ENCODE data around the gene RBM14. TPM values are rescaled to one million over a fixed set of nuclear protein-coding genes. Genes with fewer than 3 reads are reported as not detected.
A peak's percentile ranks its signal among the peaks of the same experiment; 100 is the strongest.

Gene RBM14
- total and polyA plus RNA-seq, 2 donors (not counting 1 experiment from before 2014, with no cell fraction given): 52.4 to 244 TPM

DNA sequence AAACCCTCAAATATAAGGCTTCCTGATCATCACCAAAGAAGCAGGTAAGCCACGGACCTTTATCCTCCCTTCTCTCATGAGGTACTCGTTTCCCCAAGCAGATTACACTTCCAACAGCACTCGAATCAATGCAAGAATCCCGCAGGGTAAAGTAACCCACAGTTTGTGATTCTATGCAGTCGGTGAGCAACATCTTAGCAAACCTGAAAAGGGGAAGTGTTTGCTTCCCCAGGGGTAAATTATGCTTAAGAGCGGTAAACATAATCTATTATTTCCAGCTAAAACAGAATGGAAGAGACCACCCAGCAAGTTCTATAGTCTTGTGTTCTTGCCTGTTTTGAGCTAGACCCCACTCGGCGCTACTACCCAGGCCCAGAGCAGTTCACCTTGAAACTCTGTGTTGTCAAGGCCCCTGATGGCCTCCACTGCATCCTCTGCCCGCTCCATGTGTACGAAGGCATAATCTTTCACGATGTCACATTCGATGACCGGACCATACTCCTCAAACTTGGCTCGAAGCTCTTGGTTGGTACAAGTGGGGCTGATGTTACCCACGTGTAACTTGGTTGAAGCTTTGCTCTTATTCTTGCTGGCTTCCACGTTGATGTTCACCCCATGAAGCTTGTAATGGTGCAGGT lies 60.0 kb downstream of the RBM14 start:
- TF ChIP-seq, protein P1, sequence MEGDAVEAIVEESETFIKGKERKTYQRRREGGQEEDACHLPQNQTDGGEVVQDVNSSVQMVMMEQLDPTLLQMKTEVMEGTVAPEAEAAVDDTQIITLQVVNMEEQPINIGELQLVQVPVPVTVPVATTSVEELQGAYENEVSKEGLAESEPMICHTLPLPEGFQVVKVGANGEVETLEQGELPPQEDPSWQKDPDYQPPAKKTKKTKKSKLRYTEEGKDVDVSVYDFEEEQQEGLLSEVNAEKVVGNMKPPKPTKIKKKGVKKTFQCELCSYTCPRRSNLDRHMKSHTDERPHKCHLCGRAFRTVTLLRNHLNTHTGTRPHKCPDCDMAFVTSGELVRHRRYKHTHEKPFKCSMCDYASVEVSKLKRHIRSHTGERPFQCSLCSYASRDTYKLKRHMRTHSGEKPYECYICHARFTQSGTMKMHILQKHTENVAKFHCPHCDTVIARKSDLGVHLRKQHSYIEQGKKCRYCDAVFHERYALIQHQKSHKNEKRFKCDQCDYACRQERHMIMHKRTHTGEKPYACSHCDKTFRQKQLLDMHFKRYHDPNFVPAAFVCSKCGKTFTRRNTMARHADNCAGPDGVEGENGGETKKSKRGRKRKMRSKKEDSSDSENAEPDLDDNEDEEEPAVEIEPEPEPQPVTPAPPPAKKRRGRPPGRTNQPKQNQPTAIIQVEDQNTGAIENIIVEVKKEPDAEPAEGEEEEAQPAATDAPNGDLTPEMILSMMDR (IDR thresholded peaks at IDR 0.05): no peak
- no peak for TF ChIP-seq EZH2 (IDR thresholded peaks at IDR 0.05; ENCODE audit: borderline replicate concordance, insufficient read depth, low read depth, low read length, poor library complexity, severe bottlenecking)
- H3K27ac Mint-ChIP-seq: peak overlapping the region; percentile 99
- peaks cover 35% of the 10 kb centered on the region for H3K4me1 Mint-ChIP-seq
- H2AFZ ChIP-seq (ENCODE audit: insufficient read depth, low read depth, low read length, poor library complexity, severe bottlenecking): peak overlapping the region; percentile 29
- no peak for ATAC-seq (ENCODE audit: low read depth)
- intact Hi-C loops (cut with micrococcal nuclease): loop anchor here (2.0 to 5.0 kb wide), 2 partner anchors 18 to 209 kb away; partner anchors contain the start of gene PELI3
- peak overlapping the region in 4 of 5 experiments; percentile 29 to 89 (median 86) for H3K4me3 ChIP-seq (ENCODE audit: control extremely low read depth in 1 of 5, extremely low read depth in 1 of 5, insufficient read depth in 1 of 5, low read depth in 2 of 5, low read length in 4 of 5)
- H3K79me2 ChIP-seq (ENCODE audit: control insufficient read depth, insufficient read depth, low read length): peaks cover 60% of the 10 kb centered on the region
- POLR2A ChIA-PET: interaction anchor here (0.5 to 3.1 kb wide), 10 partner anchors 13 to 268 kb away, joined by 3 to 49 read pairs (median 14); partner anchors contain the start of genes CCDC87, CCS, RBM14 and RBM4
- no peaks in the 10 kb centered on the region for H3K27me3 Mint-ChIP-seq
- CTCF ChIA-PET: interaction anchor here (0.6 to 8.0 kb wide), 14 partner anchors 30 to 268 kb away, joined by 3 to 301 read pairs (median 16); partner anchors contain the start of genes ACTN3, BBS1, CCDC87 and CCS
- peak; percentile 59 for DNase-seq
- peak overlapping the region in 1 of 2 donors; percentile 29 for H3K27ac ChIP-seq (ENCODE audit: low read length in 2 of 2)
- no peaks in the 10 kb centered on the region for H3K9me3 ChIP-seq (ENCODE audit: control extremely low read depth in 1 of 3, control insufficient read depth in 2 of 3, insufficient read depth in 1 of 3, low read length in 2 of 3)
- peak overlapping the region; percentile 89 for H3K9ac ChIP-seq (ENCODE audit: low read length)
- H3K4me2 ChIP-seq (replicated peaks; ENCODE audit: low read depth, low read length, poor library complexity, severe bottlenecking): peak overlapping the region; percentile 97
- H3K4me1 ChIP-seq (ENCODE audit: control insufficient read depth in 2 of 2, insufficient read depth in 2 of 2, low read length in 2 of 2): peaks cover 24 to 35% of the 10 kb centered on the region in 2 donors
- peak overlapping the region; percentile 99 for H3K4me3 Mint-ChIP-seq
- H3K36me3 ChIP-seq (replicated peaks in 1 of 2; ENCODE audit: control extremely low read depth in 1 of 2, control insufficient read depth in 1 of 2, extremely low read depth in 1 of 2, insufficient read depth in 2 of 2, low read length in 1 of 2): peaks cover 0 to 2% of the 10 kb centered on the region in 2 experiments
- no peaks in the 10 kb centered on the region for H3K27me3 ChIP-seq (replicated peaks in 1 of 4; ENCODE audit: control extremely low read depth in 1 of 4, control insufficient read depth in 3 of 4, insufficient read depth in 4 of 4, low read length in 3 of 4)
- 83% methylated on average over 9 of the region's 16 CpGs for WGBS (ENCODE audit: insufficient coverage)
- peaks cover 17% of the 10 kb centered on the region for H4K20me1 ChIP-seq (ENCODE audit: control insufficient read depth, insufficient read depth, low read length, poor library complexity, severe bottlenecking)
- no peaks in the 10 kb centered on the region for H3K9me3 Mint-ChIP-seq (ENCODE audit: insufficient read depth)

Small RNAs within 50 kb of the gene (small RNA-seq; reads per million reads assigned to genes)
- gene RNU4-39P (ENCODE audit: insufficient read length, low read depth, low replicate concordance): not detected

Other genes starting within 250 kb of the RBM14 start
- 18.5 and 20.1 TPM in 2 replicates for gene SLC29A2, start 244.9 kb upstream of the RBM14 start, total RNA-seq
- gene SLC29A2, start 244.9 kb upstream of the RBM14 start, polyA plus RNA-seq: 15.7 and 16.2 TPM in 2 replicates
- not detected in 2 replicates for gene NPAS4, start 195.6 kb upstream of the RBM14 start, total RNA-seq
- not detected in 2 replicates for gene NPAS4, start 195.6 kb upstream of the RBM14 start, polyA plus RNA-seq
- 26.7 and 29.2 TPM in 2 replicates for gene MRPL11, start 177.8 kb upstream of the RBM14 start, total RNA-seq
- 18.0 and 25.5 TPM in 2 replicates for gene MRPL11, start 177.8 kb upstream of the RBM14 start, polyA plus RNA-seq
- gene PELI3, start 149.7 kb upstream of the RBM14 start, total RNA-seq: 15.6 and 17.0 TPM in 2 replicates
- gene PELI3, start 149.7 kb upstream of the RBM14 start, polyA plus RNA-seq: 2.9 and 3.2 TPM in 2 replicates
- gene DPP3, start 136.2 kb upstream of the RBM14 start, total RNA-seq: 21.5 and 22.7 TPM in 2 replicates
- 31.7 and 40.6 TPM in 2 replicates for gene DPP3, start 136.2 kb upstream of the RBM14 start, polyA plus RNA-seq
- 52.5 and 56.3 TPM in 2 replicates for gene BBS1, start 106.0 kb upstream of the RBM14 start, total RNA-seq
- 13.7 and 20.4 TPM in 2 replicates for gene BBS1, start 106.0 kb upstream of the RBM14 start, polyA plus RNA-seq
- gene ZDHHC24, start 70.6 kb upstream of the RBM14 start, total RNA-seq: 32.6 and 33.2 TPM in 2 replicates
- 23.9 and 29.7 TPM in 2 replicates for gene ZDHHC24, start 70.6 kb upstream of the RBM14 start, polyA plus RNA-seq
- gene ACTN3, start 69.7 kb upstream of the RBM14 start, total RNA-seq: 0.17 TPM in 1 of 2 replicates, not detected in the other
- gene ACTN3, start 69.7 kb upstream of the RBM14 start, polyA plus RNA-seq: 0.22 and 0.26 TPM in 2 replicates
- 20.9 and 24.0 TPM in 2 replicates for gene CTSF, start 48.0 kb upstream of the RBM14 start, total RNA-seq
- 14.6 and 16.6 TPM in 2 replicates for gene CTSF, start 48.0 kb upstream of the RBM14 start, polyA plus RNA-seq
- gene CCDC87, start 23.6 kb upstream of the RBM14 start, total RNA-seq: 0.17 and 0.39 TPM in 2 replicates
- 0.09 TPM in 1 of 2 replicates, not detected in the other for gene CCDC87, start 23.6 kb upstream of the RBM14 start, polyA plus RNA-seq
- gene CCS, start 23.4 kb upstream of the RBM14 start, total RNA-seq: 87.8 and 98.5 TPM in 2 replicates
- gene CCS, start 23.4 kb upstream of the RBM14 start, polyA plus RNA-seq: 162 and 174 TPM in 2 replicates
- 199 and 203 TPM in 2 replicates for gene RBM4, start 22.1 kb downstream of the RBM14 start, total RNA-seq
- gene RBM4, start 22.1 kb downstream of the RBM14 start, polyA plus RNA-seq: 125 and 139 TPM in 2 replicates
- 61.3 and 66.4 TPM in 2 replicates for gene RBM4B, start 61.3 kb downstream of the RBM14 start, total RNA-seq
- gene RBM4B, start 61.3 kb downstream of the RBM14 start, polyA plus RNA-seq: 33.2 and 36.8 TPM in 2 replicates
- 0.67 and 0.85 TPM in 2 replicates for gene SPTBN2, start 112.6 kb downstream of the RBM14 start, total RNA-seq
- gene SPTBN2, start 112.6 kb downstream of the RBM14 start, polyA plus RNA-seq: 1.2 and 2.1 TPM in 2 replicates
- gene RCE1, start 226.8 kb downstream of the RBM14 start, total RNA-seq: 31.6 and 34.3 TPM in 2 replicates
- gene RCE1, start 226.8 kb downstream of the RBM14 start, polyA plus RNA-seq: 49.1 and 59.7 TPM in 2 replicates
- 7.1 and 10.6 TPM in 2 replicates for gene LRFN4, start 240.4 kb downstream of the RBM14 start, total RNA-seq
- 9.4 and 12.1 TPM in 2 replicates for gene LRFN4, start 240.4 kb downstream of the RBM14 start, polyA plus RNA-seq

All from B cell (primary cell).